ENCODE data around the gene SPATA6. TPM values are rescaled to one million over a fixed set of nuclear protein-coding genes. Genes with fewer than 3 reads are reported as not detected.

The SPATA6 gene
- total RNA-seq, 4 donors from 2014 or later: 20.9 to 41.5 (median 34.0) TPM

DNA sequence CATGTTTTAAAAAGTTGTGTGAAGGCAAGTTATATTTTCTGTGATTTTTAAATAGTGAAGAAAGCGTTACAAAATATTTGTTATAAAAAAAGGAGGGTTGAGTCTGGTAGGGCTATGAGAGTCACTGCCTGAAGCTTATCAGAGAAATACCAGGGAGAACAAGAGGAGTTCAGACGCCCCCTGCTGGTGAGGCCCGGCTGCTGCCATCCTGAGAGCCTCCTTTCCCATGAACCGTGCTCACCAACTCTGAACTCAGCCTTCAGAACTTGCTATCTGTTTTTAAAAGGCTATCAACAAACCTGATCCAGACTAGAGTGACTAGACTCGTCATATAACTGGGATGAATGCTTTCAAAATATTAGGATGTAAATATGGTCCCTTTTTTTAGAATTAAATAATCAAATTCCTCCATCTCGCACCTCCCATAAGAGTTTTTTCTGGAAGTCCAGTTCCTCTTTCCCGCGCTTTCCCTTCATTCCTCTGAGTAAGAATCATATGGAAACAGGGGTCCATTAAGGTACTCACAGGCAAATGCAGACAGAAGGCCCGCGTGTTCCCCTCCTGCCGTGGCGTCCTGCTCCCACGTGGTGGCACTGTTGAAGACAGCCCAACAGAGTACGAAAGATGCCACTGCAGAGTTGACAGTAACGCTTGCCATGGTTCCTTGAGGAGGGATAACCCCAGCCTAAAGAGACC, 26.2 kb upstream of the SPATA6 start:
- intact Hi-C loops (cut with DNase I): loop anchor here (10.0 kb wide), 1 partner anchor 143 kb away; no protein-coding TSS in a partner anchor
- Histone ChIP-seq H3K4me1 (peaks cover 13 to 19% of the 10 kb centered on the region in 2 donors), H3K27me3 (no peaks in the 10 kb centered on the region), H3K4me3 (replicated peaks in 1 of 3) (no peak overlapping the region), H3K27ac (no peak overlapping the region), H3K9me3 (no peaks in the 10 kb centered on the region), H3K36me3 (no peaks in the 10 kb centered on the region)
- peak; percentile 77 to 86 for DNase-seq
- TF ChIP-seq POLR2A (IDR thresholded peaks at IDR 0.05): no peak
- TF ChIP-seq, protein P1, sequence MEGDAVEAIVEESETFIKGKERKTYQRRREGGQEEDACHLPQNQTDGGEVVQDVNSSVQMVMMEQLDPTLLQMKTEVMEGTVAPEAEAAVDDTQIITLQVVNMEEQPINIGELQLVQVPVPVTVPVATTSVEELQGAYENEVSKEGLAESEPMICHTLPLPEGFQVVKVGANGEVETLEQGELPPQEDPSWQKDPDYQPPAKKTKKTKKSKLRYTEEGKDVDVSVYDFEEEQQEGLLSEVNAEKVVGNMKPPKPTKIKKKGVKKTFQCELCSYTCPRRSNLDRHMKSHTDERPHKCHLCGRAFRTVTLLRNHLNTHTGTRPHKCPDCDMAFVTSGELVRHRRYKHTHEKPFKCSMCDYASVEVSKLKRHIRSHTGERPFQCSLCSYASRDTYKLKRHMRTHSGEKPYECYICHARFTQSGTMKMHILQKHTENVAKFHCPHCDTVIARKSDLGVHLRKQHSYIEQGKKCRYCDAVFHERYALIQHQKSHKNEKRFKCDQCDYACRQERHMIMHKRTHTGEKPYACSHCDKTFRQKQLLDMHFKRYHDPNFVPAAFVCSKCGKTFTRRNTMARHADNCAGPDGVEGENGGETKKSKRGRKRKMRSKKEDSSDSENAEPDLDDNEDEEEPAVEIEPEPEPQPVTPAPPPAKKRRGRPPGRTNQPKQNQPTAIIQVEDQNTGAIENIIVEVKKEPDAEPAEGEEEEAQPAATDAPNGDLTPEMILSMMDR (IDR thresholded peaks at IDR 0.05): peak; percentile 72 to 94 (median 82)
- WGBS, 2 donors: 20% methylated on average over 14 to 15 of the region's 15 CpGs

DNA sequence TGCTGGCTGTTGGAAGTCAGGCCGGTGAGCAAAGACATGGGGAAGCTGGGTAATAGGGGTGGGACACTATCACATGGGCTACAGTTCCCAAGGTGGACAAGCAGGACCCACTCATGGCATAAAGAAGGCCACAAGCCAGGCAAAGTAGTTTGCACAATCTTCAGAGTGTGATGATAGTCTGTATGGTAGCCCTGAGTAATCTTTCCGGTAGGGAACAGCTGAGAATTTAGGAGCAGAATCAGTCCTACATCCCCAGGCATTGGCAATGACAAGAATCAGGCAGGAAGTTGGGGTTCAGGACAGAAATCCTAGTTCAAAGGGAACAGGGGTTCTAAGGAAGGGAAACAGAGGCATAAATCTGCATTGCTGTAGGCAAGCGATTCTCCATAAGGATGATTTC, 23.9 kb upstream of the SPATA6 start:
- 91 to 100% methylated on average over 3 of the region's 3 CpGs for WGBS, 2 donors
- Histone ChIP-seq H3K27ac (no peak overlapping the region), H3K4me3 (replicated peaks in 1 of 3) (no peak overlapping the region), H3K36me3 (no peaks in the 10 kb centered on the region), H3K4me1 (peaks cover 13 to 25% of the 10 kb centered on the region in 2 donors), H3K9me3 (no peaks in the 10 kb centered on the region), H3K27me3 (no peaks in the 10 kb centered on the region)
- TF ChIP-seq POLR2A (IDR thresholded peaks at IDR 0.05): no peak
- TF ChIP-seq, protein P1 (IDR thresholded peaks at IDR 0.05): no peak
- intact Hi-C loops (cut with DNase I): loop anchor here (10.0 kb wide), 1 partner anchor 141 kb away; no protein-coding TSS in a partner anchor
- no peak for DNase-seq

GRCh38 chr1:48495166-48495565, 23.2 kb upstream of the SPATA6 start:
- no peaks in the 10 kb centered on the region for H3K27me3 ChIP-seq
- intact Hi-C loops (cut with DNase I): loop anchor here (10.0 kb wide), 1 partner anchor 140 kb away; no protein-coding TSS in a partner anchor
- no peak for DNase-seq
- TF ChIP-seq, protein P1 (IDR thresholded peaks at IDR 0.05): no peak
- TF ChIP-seq POLR2A (IDR thresholded peaks at IDR 0.05): no peak
- H3K4me3 ChIP-seq (replicated peaks in 1 of 3): no peak overlapping the region
- H3K27ac ChIP-seq: peak overlapping the region in 1 of 3 donors; percentile 60
- WGBS, 2 donors: 85 to 94% methylated on average over 1 of the region's 1 CpG
- no peaks in the 10 kb centered on the region for H3K9me3 ChIP-seq
- H3K36me3 ChIP-seq: no peaks in the 10 kb centered on the region
- H3K4me1 ChIP-seq: peaks cover 12 to 25% of the 10 kb centered on the region in 2 donors

GRCh38 chr1:48493970-48494769, 22.2 kb upstream of the SPATA6 start:
- no peak overlapping the region for H3K4me3 ChIP-seq (replicated peaks in 1 of 3)
- peak overlapping the region in 2 of 3 donors; percentile 59 to 60 for H3K27ac ChIP-seq
- DNase-seq: peak; percentile 15 to 22
- no peaks in the 10 kb centered on the region for H3K36me3 ChIP-seq
- 49 to 51% methylated on average over 5 of the region's 5 CpGs for WGBS, 2 donors
- H3K4me1 ChIP-seq: peaks cover 9 to 25% of the 10 kb centered on the region in 2 donors
- intact Hi-C loops (cut with DNase I): loop anchor here (10.0 kb wide), 1 partner anchor 139 kb away; no protein-coding TSS in a partner anchor
- H3K27me3 ChIP-seq: no peaks in the 10 kb centered on the region
- no peaks in the 10 kb centered on the region for H3K9me3 ChIP-seq
- TF ChIP-seq, protein P1 (IDR thresholded peaks at IDR 0.05): no peak
- TF ChIP-seq POLR2A (IDR thresholded peaks at IDR 0.05): no peak
